BLaER1 (cell line): Measurements from ENCODE around the gene SLC47A2.

Experiments used
- H3K27ac ChIP-seq: shearing (Covaris generic); formaldehyde crosslinking; 2 replicates; pipeline ENCODE4 v1.8.1; 2022
- H3K27me3 ChIP-seq: shearing (Covaris generic); formaldehyde crosslinking; 2 replicates; pipeline ENCODE4 v1.8.1; 2022
- H3K36me3 ChIP-seq: shearing (Covaris generic); formaldehyde crosslinking; 2 replicates; pipeline ENCODE4 v1.8.1; 2022
- H3K4me1 ChIP-seq: shearing (Covaris generic); formaldehyde crosslinking; 2 replicates; pipeline ENCODE4 v1.8.1; 2022
- H3K4me2 ChIP-seq: shearing (Covaris generic); formaldehyde crosslinking; 2 replicates; pipeline ENCODE4 v1.8.1; 2022
- H3K4me3 ChIP-seq: shearing (Covaris generic); formaldehyde crosslinking; 2 replicates; pipeline ENCODE4 v1.8.1; 2022
- H3K9ac ChIP-seq: shearing (Covaris generic); formaldehyde crosslinking; 2 replicates; pipeline ENCODE4 v1.8.1; 2022
- H3K9me3 ChIP-seq: shearing (Covaris generic); formaldehyde crosslinking; 2 replicates; pipeline ENCODE4 v1.8.1; 2022
- H4K20me1 ChIP-seq: shearing (Covaris generic); formaldehyde crosslinking; 2 replicates; pipeline ENCODE4 v1.8.1; 2022
- Cebpa-rat ChIP-seq: shearing (Covaris generic); IDR thresholded peaks from 2 replicates; pipeline ENCODE4 v1.8.1; 2022

SLC47A2 gene

GRCh38 chr17:19728084-19728495 is 11.7 kb upstream of the SLC47A2 start:
- Histone ChIP-seq H3K27ac (no peak overlapping the region), H3K36me3 (no peaks in the 10 kb centered on the region), H3K9ac (no peak overlapping the region), H3K4me3 (no peak overlapping the region), H3K9me3 (no peaks in the 10 kb centered on the region), H3K4me2 (no peak overlapping the region), H3K4me1 (peaks cover 5% of the 10 kb centered on the region; the same call in 1 of the 2 replicates), H4K20me1 (no peaks in the 10 kb centered on the region), H3K27me3 (no peaks in the 10 kb centered on the region)
- no peak for TF ChIP-seq Cebpa-rat

DNA sequence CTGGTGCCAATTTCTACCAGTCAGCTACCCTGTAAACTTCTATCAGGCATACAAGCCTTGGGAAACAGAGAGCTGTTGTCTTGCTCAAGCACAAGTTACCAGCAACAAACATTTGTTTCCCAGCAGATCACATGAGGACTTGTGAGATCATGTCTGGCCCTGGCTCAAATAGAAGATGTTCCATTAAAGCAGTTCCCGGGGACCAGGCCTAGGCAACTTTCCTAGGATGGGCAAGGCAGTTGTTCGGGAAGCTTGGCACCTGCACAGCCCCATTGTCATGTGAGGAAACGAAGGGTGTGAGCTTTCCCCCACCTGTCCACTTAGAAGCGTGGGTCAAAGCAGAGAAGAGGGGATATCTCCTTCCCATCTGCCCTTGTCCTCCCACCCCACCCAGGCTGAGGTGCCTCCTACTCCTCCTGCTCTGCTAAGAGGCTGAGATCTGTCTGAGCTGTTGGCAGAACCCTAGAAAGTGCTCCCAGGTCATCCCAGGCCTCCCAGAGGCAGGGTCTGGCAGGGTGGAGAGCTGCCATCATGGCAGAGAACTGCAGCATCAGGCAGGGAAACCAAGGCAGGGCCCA is 11.2 kb upstream of the SLC47A2 start:
- Histone ChIP-seq H3K27me3 (no peaks in the 10 kb centered on the region), H3K4me2 (no peak overlapping the region), H3K9ac (no peak overlapping the region), H3K4me3 (no peak overlapping the region), H3K9me3 (no peaks in the 10 kb centered on the region), H4K20me1 (no peaks in the 10 kb centered on the region), H3K4me1 (peaks cover 5% of the 10 kb centered on the region; the same call in 1 of the 2 replicates), H3K36me3 (no peaks in the 10 kb centered on the region), H3K27ac (no peak overlapping the region)
- no peak for TF ChIP-seq Cebpa-rat

GRCh38 chr17:19726631-19727376 is 10.4 kb upstream of the SLC47A2 start:
- TF ChIP-seq Cebpa-rat: no peak
- H3K4me1 ChIP-seq: peaks cover 5% of the 10 kb centered on the region; the same call in 1 of the 2 replicates
- no peaks in the 10 kb centered on the region for H3K36me3 ChIP-seq
- no peak overlapping the region for H3K4me2 ChIP-seq
- H3K27ac ChIP-seq: no peak overlapping the region
- H3K9ac ChIP-seq: no peak overlapping the region
- no peaks in the 10 kb centered on the region for H4K20me1 ChIP-seq
- H3K27me3 ChIP-seq: no peaks in the 10 kb centered on the region
- no peak overlapping the region for H3K4me3 ChIP-seq
- no peaks in the 10 kb centered on the region for H3K9me3 ChIP-seq

DNA sequence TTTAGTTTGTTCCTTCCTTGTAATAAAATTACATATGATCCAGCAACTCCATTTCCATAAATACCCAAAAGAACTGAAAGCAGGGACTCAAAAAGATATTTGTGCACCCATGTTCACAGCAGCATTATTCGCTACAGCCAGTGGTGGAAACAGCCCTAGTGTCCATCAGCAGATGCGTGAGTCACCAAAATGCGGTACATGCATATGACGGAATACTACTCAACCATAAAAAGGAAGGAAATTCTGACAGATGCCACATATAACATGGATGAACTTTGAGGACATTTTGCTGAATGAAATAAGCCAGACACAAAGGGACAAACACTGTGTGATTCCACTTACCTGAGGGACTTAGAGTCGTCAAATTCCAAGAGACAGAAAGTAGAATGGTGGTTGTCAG is 9.1 kb upstream of the SLC47A2 start:
- no peak overlapping the region for H3K4me3 ChIP-seq
- H3K36me3 ChIP-seq: no peaks in the 10 kb centered on the region
- peaks cover 11% of the 10 kb centered on the region; the same call in 1 of the 2 replicates for H3K4me1 ChIP-seq
- no peaks in the 10 kb centered on the region for H4K20me1 ChIP-seq
- no peak overlapping the region for H3K27ac ChIP-seq
- H3K9me3 ChIP-seq: no peaks in the 10 kb centered on the region
- no peak for TF ChIP-seq Cebpa-rat
- no peak overlapping the region for H3K9ac ChIP-seq
- no peak overlapping the region for H3K4me2 ChIP-seq
- no peaks in the 10 kb centered on the region for H3K27me3 ChIP-seq

DNA sequence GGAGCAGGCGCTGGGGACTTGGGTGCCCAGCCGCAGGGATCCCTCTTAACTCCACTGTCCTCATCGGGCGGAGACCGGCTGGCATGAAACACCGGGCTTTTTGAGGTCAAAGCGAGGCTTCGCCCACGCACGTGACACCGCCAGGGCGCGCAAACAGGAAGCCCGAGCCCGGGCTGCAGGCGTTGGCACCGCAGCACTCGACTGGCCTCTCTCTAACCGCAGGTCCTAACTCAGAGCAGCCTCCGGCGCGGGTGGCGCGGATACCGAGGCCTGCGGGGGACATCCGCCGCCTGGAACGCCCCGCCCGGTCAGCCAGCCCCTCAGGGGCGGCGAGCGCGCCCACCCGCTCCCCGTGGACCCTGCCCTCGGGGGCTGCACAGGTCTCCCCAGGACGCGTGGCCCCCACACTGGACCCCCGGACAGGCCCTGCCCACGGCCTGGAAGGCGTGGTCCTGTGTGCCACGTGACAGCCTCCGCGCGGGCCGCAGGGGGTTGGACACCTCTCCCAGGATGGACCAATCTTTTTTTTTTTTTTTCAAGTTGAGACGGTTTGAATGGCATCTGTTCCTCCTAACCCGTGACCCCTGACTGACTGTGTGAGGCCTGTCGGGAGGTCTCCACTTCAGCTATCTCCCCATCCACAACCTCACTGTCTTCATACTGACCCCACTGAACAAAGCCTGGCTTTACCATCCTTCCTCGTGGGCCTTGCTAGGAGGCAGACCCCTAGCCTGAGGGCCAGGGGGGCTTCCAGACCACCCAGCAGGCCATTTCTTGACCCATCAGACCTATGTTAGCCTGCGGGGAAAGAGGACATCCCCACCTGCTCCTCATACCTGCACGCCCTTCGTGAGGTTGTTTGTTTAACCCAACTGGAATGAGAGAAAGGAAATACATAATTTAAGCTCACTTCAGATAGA is 8.4 kb upstream of the SLC47A2 start:
- TF ChIP-seq Cebpa-rat: no peak
- H3K27me3 ChIP-seq: no peaks in the 10 kb centered on the region
- H3K9ac ChIP-seq: no peak overlapping the region
- no peak overlapping the region for H3K4me2 ChIP-seq
- H3K9me3 ChIP-seq: no peaks in the 10 kb centered on the region
- no peaks in the 10 kb centered on the region for H4K20me1 ChIP-seq
- H3K4me1 ChIP-seq: peaks cover 12% of the 10 kb centered on the region; the same call in 1 of the 2 replicates
- no peak overlapping the region for H3K4me3 ChIP-seq
- H3K27ac ChIP-seq: no peak overlapping the region
- H3K36me3 ChIP-seq: no peaks in the 10 kb centered on the region

GRCh38 chr17:19723964-19724363 is 7.6 kb upstream of the SLC47A2 start:
- no peak overlapping the region for H3K4me2 ChIP-seq

DNA sequence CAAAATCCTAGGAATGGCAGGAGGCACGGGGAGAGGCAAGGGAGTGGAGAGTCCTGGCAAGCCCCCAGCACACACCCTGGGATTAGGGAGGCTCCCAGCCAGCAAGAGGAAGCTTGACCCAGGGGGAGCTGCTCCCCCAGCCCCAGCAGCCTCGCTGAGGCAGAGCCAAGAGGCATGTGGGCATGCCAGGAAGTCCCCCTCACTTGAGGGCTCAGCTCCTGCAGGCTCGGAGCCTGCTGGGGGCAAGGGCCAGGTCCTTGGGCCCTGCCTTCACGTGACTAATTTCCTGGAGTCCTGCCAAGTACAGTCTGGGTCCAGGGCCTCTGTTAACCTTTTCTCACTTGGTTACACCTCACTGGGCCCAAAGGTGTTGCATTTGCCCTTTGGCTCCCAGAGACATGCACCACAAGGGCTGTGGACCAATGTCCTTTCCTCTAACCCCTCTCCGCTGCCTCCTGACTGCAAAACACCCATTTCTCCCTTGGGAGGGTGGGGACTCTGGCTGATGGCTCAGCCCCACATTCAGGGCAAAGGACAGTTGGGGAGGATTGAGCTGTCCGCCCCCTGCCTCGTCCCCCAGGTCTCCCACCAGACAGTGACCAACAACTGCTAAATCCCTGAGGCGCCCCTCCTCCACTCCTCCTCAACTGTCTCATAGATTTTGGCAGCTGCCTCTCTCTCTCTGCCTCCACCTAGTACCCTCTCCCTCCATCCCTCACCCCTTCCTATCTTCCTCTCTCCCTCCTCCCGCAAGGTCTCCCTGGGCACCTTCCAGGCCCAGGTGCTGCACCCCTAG is 4.4 kb upstream of the SLC47A2 start:
- Histone ChIP-seq H3K9me3 (no peaks in the 10 kb centered on the region), H3K9ac (no peak overlapping the region), H3K36me3 (no peaks in the 10 kb centered on the region), H3K4me1 (peaks cover 7% of the 10 kb centered on the region; the same call in 1 of the 2 replicates), H4K20me1 (no peaks in the 10 kb centered on the region), H3K4me3 (no peak overlapping the region), H3K27ac (no peak overlapping the region), H3K27me3 (no peaks in the 10 kb centered on the region), H3K4me2 (no peak overlapping the region)
- no peak for TF ChIP-seq Cebpa-rat

More at GRCh38 chr17:19723964-19724363, 7.6 kb upstream of the SLC47A2 start:
- no peaks in the 10 kb centered on the region for H3K27me3 ChIP-seq
- H3K4me1 ChIP-seq: peaks cover 12% of the 10 kb centered on the region; the same call in 1 of the 2 replicates
- no peak for TF ChIP-seq Cebpa-rat
- H3K4me3 ChIP-seq: no peak overlapping the region
- H3K36me3 ChIP-seq: no peaks in the 10 kb centered on the region
- H4K20me1 ChIP-seq: no peaks in the 10 kb centered on the region
- no peak overlapping the region for H3K9ac ChIP-seq
- H3K27ac ChIP-seq: no peak overlapping the region
- H3K9me3 ChIP-seq: no peaks in the 10 kb centered on the region

GRCh38 chr17:19720210-19720475 is 3.8 kb upstream of the SLC47A2 start:
- Histone ChIP-seq H3K9ac (no peak overlapping the region), H4K20me1 (no peaks in the 10 kb centered on the region), H3K9me3 (no peaks in the 10 kb centered on the region), H3K27me3 (no peaks in the 10 kb centered on the region), H3K4me2 (no peak overlapping the region), H3K27ac (no peak overlapping the region), H3K4me3 (no peak overlapping the region), H3K36me3 (no peaks in the 10 kb centered on the region), H3K4me1 (peaks cover 7% of the 10 kb centered on the region; the same call in 1 of the 2 replicates)
- no peak for TF ChIP-seq Cebpa-rat
